Hepatic stellate cell (primary cell): ENCODE measurements around the gene TMEM62.
"Not testable (repeated sequence)": the region's sequence is repeated elsewhere in the genome, so short reads cannot be mapped to it uniquely, and the experiment has no call there.

Source experiments
- DNase-seq: peaks from one replicate; pipeline ENCODE4 v3.0.0; 2011; ENCODE audit warnings: low spot score

TMEM62 gene

GRCh38 chr15:43125100-43125661 lies 8.2 kb upstream of the TMEM62 start:
- DNase-seq, result no peak

GRCh38 chr15:43126356-43126755 lies 7.0 kb upstream of the TMEM62 start:
- no peak for DNase-seq

- DNase-seq, result no peak
Measured at GRCh38 chr15:43127752-43128151, 5.6 kb upstream of the TMEM62 start.

- DNase-seq, result not testable (repeated sequence)
Measured at GRCh38 chr15:43128174-43128979, 5.0 kb upstream of the TMEM62 start.

GRCh38 chr15:43128980-43129335 lies 4.4 kb upstream of the TMEM62 start:
- no peak for DNase-seq

GRCh38 chr15:43132830-43133429 lies 456 bp upstream of the TMEM62 start:
- DNase-seq, result no peak

- DNase-seq, result peak; percentile 8
Measured at GRCh38 chr15:43134157-43134635, 810 bp downstream of the TMEM62 start.

GRCh38 chr15:43135351-43135750 lies 2.0 kb downstream of the TMEM62 start:
- no peak for DNase-seq

GRCh38 chr15:43143203-43143941 lies 10.0 kb downstream of the TMEM62 start:
- no peak for DNase-seq

GRCh38 chr15:43144512-43144911 lies 11.1 kb downstream of the TMEM62 start:
- DNase-seq, result no peak

- DNase-seq, result no peak
Measured at GRCh38 chr15:43146184-43146583, 12.8 kb downstream of the TMEM62 start.

- DNase-seq, result peak; percentile 79
Measured at GRCh38 chr15:43150191-43150929, 17.0 kb downstream of the TMEM62 start.

- no peak for DNase-seq
Measured at GRCh38 chr15:43151688-43152087, 18.3 kb downstream of the TMEM62 start.

GRCh38 chr15:43153269-43153668 lies 19.9 kb downstream of the TMEM62 start:
- DNase-seq, result no peak

- no peak for DNase-seq
Measured at GRCh38 chr15:43165801-43166325, 32.5 kb downstream of the TMEM62 start.

- not testable (repeated sequence) for DNase-seq
Measured at GRCh38 chr15:43167261-43167660, 33.9 kb downstream of the TMEM62 start.

- no peak for DNase-seq
Measured at GRCh38 chr15:43168192-43169107, 35.1 kb downstream of the TMEM62 start.

GRCh38 chr15:43169888-43170287 lies 36.5 kb downstream of the TMEM62 start:
- peak; percentile 31 for DNase-seq

- not testable (repeated sequence) for DNase-seq
Measured at GRCh38 chr15:43175656-43176309, 42.4 kb downstream of the TMEM62 start.

GRCh38 chr15:43177147-43177546 lies 43.8 kb downstream of the TMEM62 start:
- not testable (repeated sequence) for DNase-seq
